ENCODE data around the gene FGF12.

The FGF12 gene

DNA sequence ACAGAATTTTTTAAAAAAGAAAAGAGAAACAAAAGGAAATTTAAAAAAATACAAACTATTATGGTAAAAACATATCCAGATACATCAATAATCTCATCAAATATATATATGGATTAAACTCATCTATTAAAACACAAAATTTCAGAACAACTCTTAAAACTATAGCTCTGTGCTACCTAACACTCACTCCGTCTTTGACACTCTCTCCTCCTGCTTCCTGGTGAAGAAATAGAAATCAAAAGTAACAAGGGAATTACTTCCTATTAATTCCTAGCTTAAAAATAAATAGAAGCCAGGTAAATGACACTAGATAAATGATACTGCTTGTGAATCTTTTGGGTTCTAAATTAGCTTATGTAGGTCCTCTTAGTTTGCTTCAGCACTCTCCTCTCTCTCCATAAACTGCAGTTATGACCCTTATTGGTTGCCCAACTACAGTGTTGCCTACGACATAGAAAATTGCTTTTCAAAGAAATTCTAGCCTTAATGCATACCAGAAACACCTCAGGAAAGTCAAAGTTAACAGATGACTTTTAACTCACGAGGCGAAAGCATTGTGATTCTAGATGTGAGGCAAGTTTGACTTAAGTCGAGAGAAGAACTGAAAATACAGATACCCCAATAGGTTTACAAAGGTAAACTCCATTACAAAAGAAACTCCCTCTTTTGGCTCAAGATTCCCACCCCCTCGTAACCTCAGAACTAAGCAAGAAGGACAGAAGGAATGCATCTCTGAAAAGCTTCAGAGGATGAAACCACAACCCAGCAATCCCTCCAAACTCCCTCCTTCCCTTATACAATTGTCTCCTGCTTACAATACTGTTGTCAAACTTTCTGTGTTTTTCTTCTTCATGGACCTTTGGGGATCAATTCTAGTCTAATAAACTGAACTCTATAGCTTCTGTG is 394.7 kb downstream of the FGF12 start:
- DNase-seq (ENCODE audit: low read depth), result no peak

DNA sequence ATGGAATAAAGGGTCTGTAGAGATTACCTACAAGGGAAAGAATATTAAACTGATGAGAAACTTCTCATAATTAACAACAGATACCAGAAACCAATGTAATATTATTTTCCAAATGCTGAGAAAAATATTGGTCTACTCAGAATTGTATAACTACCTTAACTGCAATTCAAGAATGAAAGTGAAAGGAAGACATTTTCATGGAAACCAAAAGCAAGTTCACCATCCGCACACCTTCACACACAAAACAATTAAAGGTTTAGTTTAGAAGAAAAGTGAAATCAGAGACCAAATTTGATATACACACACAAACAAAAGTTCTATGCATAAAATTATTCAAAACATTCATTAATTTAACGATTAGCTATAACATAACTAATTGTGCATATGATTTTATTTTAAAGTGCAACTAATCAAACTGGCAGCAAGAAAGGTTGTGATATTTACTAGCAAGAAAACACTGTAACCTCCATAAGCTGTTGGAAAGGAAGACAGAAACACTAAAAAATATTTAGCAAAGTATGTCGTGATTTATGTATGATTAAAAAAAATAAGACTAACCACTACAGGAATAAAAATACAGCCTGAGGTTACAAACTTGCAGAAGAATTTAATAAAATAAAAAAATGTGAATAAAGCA is 395.5 kb downstream of the FGF12 start:
- no peak for DNase-seq (ENCODE audit: low read depth)

GRCh38 chr3:192326656-192327055 is 400.7 kb downstream of the FGF12 start:
- DNase-seq (ENCODE audit: low read depth), result no peak

GRCh38 chr3:192317564-192317963 is 409.8 kb downstream of the FGF12 start:
- DNase-seq (ENCODE audit: low read depth), result no peak

GRCh38 chr3:192313605-192314004 is 413.7 kb downstream of the FGF12 start:
- DNase-seq (ENCODE audit: low read depth), result no peak

- no peak for DNase-seq (ENCODE audit: low read depth)
Measured at GRCh38 chr3:192307631-192308030, 419.7 kb downstream of the FGF12 start.

DNA sequence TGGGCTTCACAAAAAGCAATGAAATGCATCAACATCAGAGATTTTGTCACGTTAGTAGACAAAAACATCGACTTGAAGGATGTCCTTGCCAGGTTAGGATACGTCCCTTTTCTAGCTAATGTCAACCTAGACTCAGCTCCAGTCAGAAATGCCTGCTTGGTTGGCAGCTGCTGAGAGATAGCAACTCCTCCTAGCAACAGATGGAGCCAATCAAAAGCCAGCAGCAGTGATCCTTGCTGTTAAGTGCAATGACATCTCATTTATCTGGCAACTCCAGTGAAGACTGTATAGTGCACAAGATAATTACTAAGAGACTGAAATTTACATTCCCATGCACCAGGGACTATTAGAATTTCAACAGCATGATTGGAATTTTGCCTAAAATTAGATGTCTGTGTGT is 424.1 kb downstream of the FGF12 start:
- DNase-seq (ENCODE audit: low read depth), result no peak

DNA sequence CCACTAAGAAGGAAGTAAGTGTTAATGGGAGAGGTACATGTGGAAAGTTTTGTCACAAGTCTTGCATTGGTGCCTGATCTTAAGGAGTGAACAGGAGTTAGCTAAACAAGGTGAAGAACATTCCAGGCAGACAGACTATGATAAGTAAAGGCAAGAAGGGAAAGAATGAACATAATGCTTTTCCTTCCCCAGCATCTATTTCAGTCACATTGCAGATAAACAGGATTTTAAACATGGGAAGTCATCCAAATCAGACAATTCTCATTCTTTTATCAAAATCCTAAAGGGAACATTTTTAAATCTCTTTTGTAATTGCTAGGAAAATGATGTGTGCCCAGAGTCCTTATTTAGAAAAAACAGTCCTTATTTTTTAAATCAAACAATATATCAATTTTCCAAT is 424.6 kb downstream of the FGF12 start:
- no peak for DNase-seq (ENCODE audit: low read depth)

GRCh38 chr3:192299921-192300320 is 427.4 kb downstream of the FGF12 start:
- no peak for DNase-seq (ENCODE audit: low read depth)

DNA sequence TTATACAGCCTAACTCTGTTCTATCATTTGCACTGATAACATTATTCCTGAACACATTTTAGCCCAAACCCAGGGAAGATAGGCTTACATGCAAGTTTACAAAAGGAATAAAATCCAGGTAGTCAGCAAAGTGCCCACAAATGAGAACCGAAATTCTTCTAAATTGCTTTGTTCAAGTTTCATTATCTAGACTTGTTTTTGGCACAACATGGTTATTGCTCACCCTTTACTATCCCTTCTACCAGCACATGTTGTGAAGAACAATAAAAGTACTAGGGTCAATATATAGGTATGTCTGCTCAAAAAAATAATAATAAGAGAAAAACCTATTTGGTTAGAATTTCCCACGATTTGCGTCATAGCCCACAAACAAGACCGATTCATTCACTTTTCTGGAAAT is 430.5 kb downstream of the FGF12 start:
- DNase-seq (ENCODE audit: low read depth), result no peak

- no peak for DNase-seq (ENCODE audit: low read depth)
Measured at GRCh38 chr3:192284443-192285072, 442.8 kb downstream of the FGF12 start.

GRCh38 chr3:192281207-192281880 is 446.0 kb downstream of the FGF12 start:
- no peak for DNase-seq (ENCODE audit: low read depth)

DNA sequence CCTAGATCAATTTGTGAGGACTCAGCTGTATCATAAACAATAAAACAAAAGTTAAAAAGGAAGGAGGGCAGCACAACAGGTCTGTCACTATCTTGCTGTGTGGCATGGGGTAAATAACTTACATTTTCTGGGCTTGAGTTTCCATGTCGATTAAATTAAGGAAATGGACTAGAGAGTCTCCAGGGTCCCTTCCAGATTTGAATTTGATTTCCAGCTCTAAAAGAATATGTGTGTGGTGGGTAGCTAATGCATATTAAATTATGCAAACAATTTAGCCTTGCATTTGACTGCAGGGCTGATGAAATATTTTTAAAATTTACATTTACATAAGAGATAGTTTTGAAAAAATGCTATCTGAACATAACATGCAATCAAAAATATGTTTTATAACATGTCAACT is 447.7 kb downstream of the FGF12 start:
- no peak for DNase-seq (ENCODE audit: low read depth)

- DNase-seq (ENCODE audit: low read depth), result no peak
Measured at GRCh38 chr3:192277477-192277876, 449.9 kb downstream of the FGF12 start.

DNA sequence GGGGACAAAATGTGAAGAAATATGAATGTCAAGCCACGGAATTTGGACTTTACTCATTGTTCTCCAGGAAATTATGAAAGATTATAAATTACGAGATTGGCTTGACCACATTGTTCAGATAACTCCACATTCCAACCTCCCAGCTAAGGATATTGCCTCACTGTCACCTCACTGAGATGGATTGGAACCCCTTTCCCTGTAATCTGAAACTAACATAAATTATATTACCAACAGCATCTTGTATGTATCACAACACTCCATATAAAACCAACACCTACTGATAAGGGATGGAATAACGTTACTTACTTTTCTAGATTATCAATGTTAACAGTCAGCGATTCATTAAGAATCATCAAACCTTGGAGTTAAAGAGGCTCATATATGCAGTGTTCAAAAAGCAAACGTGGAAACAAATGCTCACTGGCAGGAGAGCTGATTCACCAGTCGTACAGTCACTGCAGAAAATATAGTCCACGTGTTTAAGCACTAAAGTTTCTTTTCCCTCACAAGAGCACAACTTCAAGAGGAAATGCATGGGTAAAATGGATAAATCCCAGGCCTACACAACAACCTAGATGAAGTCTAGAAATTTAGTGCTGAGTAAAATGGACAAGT is 451.5 kb downstream of the FGF12 start:
- DNase-seq (ENCODE audit: low read depth), result no peak

DNA sequence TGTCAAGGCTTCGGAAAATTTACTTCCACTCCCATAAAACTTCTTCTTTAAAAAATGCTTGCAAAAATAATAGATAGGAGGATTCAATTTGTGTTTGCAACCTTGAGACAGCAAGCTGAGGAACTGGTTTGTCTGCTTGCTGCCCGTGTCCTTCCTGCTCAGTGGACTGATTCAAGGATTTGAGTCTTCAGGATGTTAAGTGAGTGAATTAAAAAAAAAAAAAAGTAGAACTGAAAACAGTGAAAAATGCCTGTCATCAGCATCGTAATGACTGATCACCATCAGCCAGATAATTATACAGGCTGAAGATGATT is 453.7 kb downstream of the FGF12 start:
- no peak for DNase-seq (ENCODE audit: low read depth)

DNA sequence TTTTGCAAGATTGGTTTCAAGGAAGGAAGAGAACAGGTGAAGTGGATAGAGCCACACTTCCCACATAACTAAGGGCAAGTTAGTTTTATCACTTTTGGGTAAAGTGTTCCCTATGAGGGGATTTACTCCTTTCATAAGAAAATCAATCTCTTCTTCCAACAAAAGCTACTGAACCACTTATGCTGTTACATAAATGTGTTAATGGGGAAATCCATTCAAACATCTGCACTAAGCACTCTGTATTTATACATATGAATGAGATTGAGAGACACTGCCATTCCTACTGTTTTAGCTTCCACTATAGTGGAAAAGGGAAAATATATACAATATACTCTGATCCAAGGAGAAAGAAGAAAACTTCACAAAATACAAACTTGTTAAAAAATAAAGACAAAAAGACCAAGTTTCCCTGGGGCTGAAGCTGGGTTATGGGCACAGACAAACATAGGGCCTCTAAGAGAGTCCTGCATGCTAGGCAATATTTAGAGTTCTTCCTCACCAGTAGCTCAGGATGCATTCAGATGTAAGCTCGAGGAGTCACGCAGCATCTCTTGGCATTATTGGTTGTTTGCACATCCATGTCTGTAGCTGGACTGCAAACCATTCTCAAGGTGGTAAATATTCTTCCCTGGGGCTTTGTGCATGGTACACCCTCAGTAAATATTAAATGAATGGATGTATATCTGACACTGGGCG is 454.2 kb downstream of the FGF12 start:
- DNase-seq (ENCODE audit: low read depth), result no peak

GRCh38 chr3:192262001-192262400 is 465.3 kb downstream of the FGF12 start:
- no peak for DNase-seq (ENCODE audit: low read depth)

DNA sequence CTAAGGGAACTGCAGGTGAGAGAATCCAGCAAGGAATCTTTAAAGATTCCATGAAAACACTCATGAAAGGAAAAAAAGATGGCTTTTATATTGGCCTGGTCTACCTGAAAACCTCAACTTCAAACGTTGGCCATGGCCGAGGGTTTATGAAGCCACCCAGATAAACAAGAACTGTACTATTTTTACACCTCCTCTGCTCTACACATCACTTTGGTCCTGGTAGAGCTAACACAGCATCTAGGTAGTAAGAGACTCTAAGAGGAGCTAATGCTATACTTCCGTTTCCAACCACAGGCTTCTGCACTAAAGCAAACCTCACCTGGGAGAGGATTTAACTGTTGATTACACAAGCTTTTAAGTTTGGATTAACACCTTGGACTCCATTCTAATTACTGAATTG is 466.2 kb downstream of the FGF12 start:
- no peak for DNase-seq (ENCODE audit: low read depth)

- no peak for DNase-seq (ENCODE audit: low read depth)
Measured at GRCh38 chr3:192260116-192261010, 467.0 kb downstream of the FGF12 start.

DNA sequence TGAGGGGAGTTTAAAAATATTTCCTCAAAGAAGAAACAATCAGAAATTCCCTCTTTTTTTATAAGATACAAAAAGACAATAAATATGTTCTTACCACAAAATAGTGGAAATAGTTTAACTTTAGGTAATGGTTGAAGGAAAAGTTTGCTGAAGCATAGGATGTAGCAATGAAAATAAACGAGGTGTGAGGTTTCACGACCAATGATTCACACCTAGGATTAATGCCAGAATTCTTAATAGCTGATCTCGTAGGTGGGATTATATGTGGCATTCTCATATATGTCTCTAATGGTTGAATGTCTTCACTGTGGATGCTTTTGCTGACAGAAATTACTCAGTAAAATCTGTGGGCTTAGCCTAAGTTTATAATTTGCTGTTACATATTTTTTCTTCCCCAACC is 467.7 kb downstream of the FGF12 start:
- no peak for DNase-seq (ENCODE audit: low read depth)

Data from stimulated activated CD8-positive, alpha-beta memory T cell treated with anti-CD3 and anti-CD28 coated beads, Interleukin-12 subunit alpha, Interleukin-12 subunit beta, amount 100 ng/mL, for 4 hours (primary cell).